IMR-90 (cell line): ENCODE results near the gene GNAO1. TPM values are rescaled to one million over a fixed set of nuclear protein-coding genes. Genes with fewer than 3 reads are reported as not detected.

ENCODE experiments used
- ATAC-seq: fragments of 200-7000 bp; cut with Tn5 transposase; 2 replicates; pipeline ENCODE4 v1.9.1; 2020; ENCODE audit warnings: low read depth, mild to moderate bottlenecking, moderate library complexity
- BruUV-seq: library from RNA; stranded (reverse); fragments of 400-500 nt; replicated peaks from 2 replicates; lab custom pipeline; 2021; lab: Mats Ljungman, UMichigan
- CTCF ChIA-PET: fragments of 300-600 bp; formaldehyde crosslinking; extraction: SDS; loops from one replicate; lab custom pipeline; 2021; ENCODE audit warnings: antibody characterized with exemption; lab: Yijun Ruan, JAX
- POLR2A ChIA-PET: fragments of 300-600 bp; sonication (Branson Sonifier 250); formaldehyde crosslinking; loops from one replicate; lab custom pipeline; 2022; ENCODE audit warnings: antibody characterized with exemption; ENCODE audit not compliant: unreplicated experiment; lab: Charles Lee
- DNase-seq: peaks from one replicate; pipeline ENCODE4 v3.0.0; 2013
- H2AFZ ChIP-seq: replicated peaks from 2 replicates; pipeline ENCODE3; 2013; ENCODE audit warnings: low read length, mild to moderate bottlenecking; ENCODE audit not compliant: poor library complexity
- H2AK5ac ChIP-seq: 2 replicates; pipeline ENCODE4 v1.6.1; 2013; ENCODE audit warnings: low read depth, low read length, inconsistent platforms
- H2AK9ac ChIP-seq: replicated peaks from 2 replicates; pipeline ENCODE3; 2013; ENCODE audit warnings: mild to moderate bottlenecking, low read depth, low read length, moderate library complexity; ENCODE audit not compliant: poor library complexity
- H2BK120ac ChIP-seq: 2 replicates; pipeline ENCODE4 v1.6.1; 2013; ENCODE audit warnings: low read depth, low read length, inconsistent platforms
- H2BK15ac ChIP-seq: 3 replicates; pipeline ENCODE4 v1.6.1; 2013; ENCODE audit warnings: low read depth, low read length, inconsistent platforms
- H2BK20ac ChIP-seq: 2 replicates; pipeline ENCODE4 v1.6.1; 2013; ENCODE audit warnings: low read depth, mild to moderate bottlenecking, inconsistent platforms, low read length, moderate library complexity
- H2BK5ac ChIP-seq: 2 replicates; pipeline ENCODE4 v1.6.1; 2013; ENCODE audit warnings: mild to moderate bottlenecking, low read depth, low read length, inconsistent platforms; ENCODE audit not compliant: poor library complexity, severe bottlenecking
- H3K14ac ChIP-seq: replicated peaks from 2 replicates; pipeline ENCODE4 v1.6.1; 2013; ENCODE audit warnings: low read depth, low read length, inconsistent platforms
- H3K18ac ChIP-seq: 2 replicates; pipeline ENCODE4 v1.6.1; 2013; ENCODE audit warnings: low read depth, low read length, control low read depth
- H3K23ac ChIP-seq: 2 replicates; pipeline ENCODE4 v1.6.1; 2013; ENCODE audit warnings: low read depth, low read length, inconsistent platforms
- H3K27ac ChIP-seq: 2 replicates; pipeline ENCODE4 v1.5.1; 2013; ENCODE audit warnings: mild to moderate bottlenecking, control low read depth, low read length; ENCODE audit not compliant: insufficient read depth
- H3K27me3 ChIP-seq: 2 replicates; pipeline ENCODE4 v1.6.1; 2013; ENCODE audit warnings: low read length; ENCODE audit not compliant: control insufficient read depth, insufficient read depth
- H3K36me3 ChIP-seq: 2 replicates; pipeline ENCODE4 v1.6.1; 2013; ENCODE audit warnings: low read length, mixed read lengths; ENCODE audit not compliant: control insufficient read depth, insufficient read depth
- H3K4ac ChIP-seq: 2 replicates; pipeline ENCODE4 v1.6.1; 2013; ENCODE audit warnings: low read depth, low read length, inconsistent platforms
- H3K4me1 ChIP-seq: 2 replicates; pipeline ENCODE4 v1.6.1; 2013; ENCODE audit warnings: low read length, mixed read lengths; ENCODE audit not compliant: control insufficient read depth, insufficient read depth
- H3K4me2 ChIP-seq: 2 replicates; pipeline ENCODE4 v1.6.1; 2013; ENCODE audit warnings: low read depth, mild to moderate bottlenecking, control low read depth, low read length, moderate library complexity
- H3K4me3 ChIP-seq: 2 replicates; pipeline ENCODE4 v1.5.1; 2013; ENCODE audit warnings: low read depth, mild to moderate bottlenecking, control low read depth, low read length, moderate library complexity; ENCODE audit not compliant: insufficient read depth
- H3K56ac ChIP-seq: 2 replicates; pipeline ENCODE4 v1.6.1; 2013; ENCODE audit warnings: low read length, inconsistent platforms; ENCODE audit not compliant: insufficient read depth; ENCODE audit errors: extremely low read depth
- H3K79me1 ChIP-seq, 2 experiments: 2 replicates each; pipeline ENCODE4 v1.6.1; 2013; ENCODE audit warnings: low read length in 2 of 2, inconsistent platforms in 1 of 2, low read depth in 1 of 2
- H3K9ac ChIP-seq: 2 replicates; pipeline ENCODE4 v1.6.1; 2013; ENCODE audit warnings: low read depth, low read length, control low read depth
- H3K9me1 ChIP-seq: 2 replicates; pipeline ENCODE4 v1.6.1; 2013; ENCODE audit warnings: low read length, inconsistent platforms; ENCODE audit not compliant: insufficient read depth
- H3K9me3 ChIP-seq: 2 replicates; pipeline ENCODE4 v1.6.1; 2013; ENCODE audit warnings: low read length; ENCODE audit not compliant: control insufficient read depth, insufficient read depth
- H4K20me1 ChIP-seq: 2 replicates; pipeline ENCODE4 v1.6.1; 2013; ENCODE audit warnings: low read length, inconsistent platforms; ENCODE audit not compliant: insufficient read depth
- H4K5ac ChIP-seq: 2 replicates; pipeline ENCODE4 v1.6.1; 2013; ENCODE audit warnings: mild to moderate bottlenecking, low read depth, low read length, control low read depth
- H4K8ac ChIP-seq, 2 experiments: 2 replicates each; pipeline ENCODE4 v1.6.1; 2013; ENCODE audit warnings: low read depth in 2 of 2, low read length in 2 of 2, control low read depth in 1 of 2, inconsistent platforms in 1 of 2
- H4K91ac ChIP-seq: 2 replicates; pipeline ENCODE4 v1.6.1; 2013; ENCODE audit warnings: low read depth, low read length, inconsistent platforms; ENCODE audit not compliant: insufficient read depth
- FOS ChIP-seq: fragments of 150-350 bp; IDR thresholded peaks from 2 replicates; pipeline ENCODE4 v1.6.1; 2016; ENCODE audit warnings: low read depth, low read length
- MXI1 ChIP-seq: IDR thresholded peaks from 2 replicates; pipeline ENCODE4 v1.6.1; 2012; ENCODE audit warnings: low read depth, mild to moderate bottlenecking, low read length, moderate library complexity, borderline replicate concordance
- NFE2L2 ChIP-seq: fragments of 150-350 bp; IDR thresholded peaks from 2 replicates; pipeline ENCODE4 v1.6.1; 2016; ENCODE audit warnings: low read depth, mild to moderate bottlenecking, low read length
- POLR2A ChIP-seq: IDR thresholded peaks from 2 replicates; pipeline ENCODE4 v1.6.1; 2012; ENCODE audit warnings: mild to moderate bottlenecking, low read depth, low read length
- WGBS, 2 experiments: methylation state at CpG; one replicate each; pipeline versions ENCODE4 v1.1.5 to v1.1.7; 2013; ENCODE audit warnings: missing lambda C conversion rate in 2 of 2; ENCODE audit not compliant: insufficient read length in 1 of 2; ENCODE audit errors: extremely low coverage in 2 of 2; 5-methylcytosine and 5-hydroxymethylcytosine counted together
- dilution Hi-C: fragments of 300-500 bp; cut with HindIII; formaldehyde crosslinking; loops from one replicate; pipeline ENCODE4 v1.14.3; 2018; ENCODE audit warnings: low sequenced_read_pairs; ENCODE audit not compliant: unreplicated experiment
- in situ Hi-C: fragments of 300-500 bp; cut with MboI; formaldehyde crosslinking; loops from 3 replicates; pipeline ENCODE4 v1.14.3; 2019; ENCODE audit warnings: low sequenced_read_pairs, inconsistent platforms, mixed read lengths
- intact Hi-C: fragments of 100-400 bp; cut with micrococcal nuclease; formaldehyde crosslinking; loops from 2 replicates; pipeline ENCODE4 v1.10.0; 2022
- polyA plus RNA-seq, 3 experiments: library from polyadenylated mRNA; depleted of rRNA; stranded (reverse); fragments of >200 nt; gene quantifications; 2 replicates each; pipeline ENCODE4 v1.2.3, GENCODE V29; 2012; ENCODE audit warnings: low replicate concordance in 1 of 3
- total RNA-seq: library from RNA; depleted of rRNA; stranded (reverse); fragments of >200 nt; gene quantifications from 2 replicates; pipeline ENCODE4 v1.2.3, GENCODE V29; 2012
- TF ChIP-seq, protein P1 (sequence below): fragments of 150-350 bp; IDR thresholded peaks from 2 replicates; pipeline ENCODE4 v1.6.1; 2017; ENCODE audit warnings: mild to moderate bottlenecking, antibody characterized with exemption, low read length, low read depth
- TF ChIP-seq, protein P2 (sequence below): conservative IDR thresholded peaks from 2 replicates; pipeline ENCODE4 v1.5.1; 2012; ENCODE audit warnings: mild to moderate bottlenecking, low read depth, low read length, improper control_type of control experiment

Gene GNAO1
- total and polyA plus RNA-seq, 2 of the 4 experiments (the other 2 are of a cell fraction) = under 0.01 to 0.07 TPM

DNA sequence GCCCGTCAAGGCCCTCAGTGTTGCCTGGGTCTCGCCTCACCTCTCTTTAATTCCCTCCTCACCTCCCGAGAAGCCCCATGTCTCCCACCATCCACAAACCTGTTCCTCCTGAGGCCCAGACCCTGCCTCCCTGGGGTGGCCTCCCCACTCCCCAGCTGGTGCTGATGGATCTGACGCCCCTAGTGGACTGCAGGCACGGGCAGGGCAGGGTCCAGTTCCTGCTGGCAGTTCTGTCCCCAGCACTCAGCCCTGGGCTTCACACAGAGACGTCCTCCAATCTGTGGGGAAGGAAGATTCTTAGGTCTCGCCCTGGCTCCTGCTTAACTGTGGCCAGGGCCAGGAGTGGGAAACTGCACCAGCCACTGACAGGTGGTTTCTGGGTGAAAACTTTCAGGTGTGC lies 125.3 kb downstream of the GNAO1 start:
- Histone ChIP-seq H3K9ac (no peak overlapping the region), H3K4me1 (no peaks in the 10 kb centered on the region), H4K8ac (no peak overlapping the region), H3K79me1 (no peaks in the 10 kb centered on the region), H3K27me3 (peaks cover 24% of the 10 kb centered on the region), H2BK120ac (no peak overlapping the region), H2BK20ac (no peak overlapping the region), H4K91ac (no peak overlapping the region), H3K27ac (no peak overlapping the region), H2AK5ac (no peak overlapping the region), H3K14ac (no peak overlapping the region), H3K4me3 (no peak overlapping the region), H4K5ac (no peak overlapping the region), H2BK5ac (no peak overlapping the region), H3K4ac (no peak overlapping the region), H3K18ac (no peak overlapping the region), H3K56ac (no peak overlapping the region), H2AFZ (no peak overlapping the region), H3K23ac (no peak overlapping the region), H3K9me1 (no peaks in the 10 kb centered on the region), H3K9me3 (no peaks in the 10 kb centered on the region), H2BK15ac (no peak overlapping the region), H4K20me1 (no peaks in the 10 kb centered on the region), H2AK9ac (no peak overlapping the region), H3K36me3 (no peaks in the 10 kb centered on the region), H3K4me2 (no peak overlapping the region)
- ChIA-PET CTCF (no interaction called here), POLR2A (no interaction called here)
- WGBS, 2 experiments = no CpG with 5 or more reads among the region's 7 CpGs
- no peak for DNase-seq
- TF ChIP-seq NFE2L2 (no peak), POLR2A (no peak), FOS (no peak), MXI1 (no peak)
- TF ChIP-seq, protein P1, sequence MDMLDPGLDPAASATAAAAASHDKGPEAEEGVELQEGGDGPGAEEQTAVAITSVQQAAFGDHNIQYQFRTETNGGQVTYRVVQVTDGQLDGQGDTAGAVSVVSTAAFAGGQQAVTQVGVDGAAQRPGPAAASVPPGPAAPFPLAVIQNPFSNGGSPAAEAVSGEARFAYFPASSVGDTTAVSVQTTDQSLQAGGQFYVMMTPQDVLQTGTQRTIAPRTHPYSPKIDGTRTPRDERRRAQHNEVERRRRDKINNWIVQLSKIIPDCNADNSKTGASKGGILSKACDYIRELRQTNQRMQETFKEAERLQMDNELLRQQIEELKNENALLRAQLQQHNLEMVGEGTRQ = no peak
- TF ChIP-seq, protein P2, sequence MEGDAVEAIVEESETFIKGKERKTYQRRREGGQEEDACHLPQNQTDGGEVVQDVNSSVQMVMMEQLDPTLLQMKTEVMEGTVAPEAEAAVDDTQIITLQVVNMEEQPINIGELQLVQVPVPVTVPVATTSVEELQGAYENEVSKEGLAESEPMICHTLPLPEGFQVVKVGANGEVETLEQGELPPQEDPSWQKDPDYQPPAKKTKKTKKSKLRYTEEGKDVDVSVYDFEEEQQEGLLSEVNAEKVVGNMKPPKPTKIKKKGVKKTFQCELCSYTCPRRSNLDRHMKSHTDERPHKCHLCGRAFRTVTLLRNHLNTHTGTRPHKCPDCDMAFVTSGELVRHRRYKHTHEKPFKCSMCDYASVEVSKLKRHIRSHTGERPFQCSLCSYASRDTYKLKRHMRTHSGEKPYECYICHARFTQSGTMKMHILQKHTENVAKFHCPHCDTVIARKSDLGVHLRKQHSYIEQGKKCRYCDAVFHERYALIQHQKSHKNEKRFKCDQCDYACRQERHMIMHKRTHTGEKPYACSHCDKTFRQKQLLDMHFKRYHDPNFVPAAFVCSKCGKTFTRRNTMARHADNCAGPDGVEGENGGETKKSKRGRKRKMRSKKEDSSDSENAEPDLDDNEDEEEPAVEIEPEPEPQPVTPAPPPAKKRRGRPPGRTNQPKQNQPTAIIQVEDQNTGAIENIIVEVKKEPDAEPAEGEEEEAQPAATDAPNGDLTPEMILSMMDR = no peak
- intact Hi-C loops (no loop called here), dilution Hi-C loops (no loop called here), in situ Hi-C loops (loop anchor here (25.0 kb wide), 2 partner anchors 604 to 854 kb away; no protein-coding TSS in a partner anchor)
- BruUV-seq = no TSS peak
- no peak for ATAC-seq
